HuH-7 (cell line): ENCODE results near the gene EXOC3L2.

Experiments used
- DNase-seq: peaks from one replicate; pipeline ENCODE4 v3.0.0; 2011; ENCODE audit warnings: low spot score

The EXOC3L2 gene

DNA sequence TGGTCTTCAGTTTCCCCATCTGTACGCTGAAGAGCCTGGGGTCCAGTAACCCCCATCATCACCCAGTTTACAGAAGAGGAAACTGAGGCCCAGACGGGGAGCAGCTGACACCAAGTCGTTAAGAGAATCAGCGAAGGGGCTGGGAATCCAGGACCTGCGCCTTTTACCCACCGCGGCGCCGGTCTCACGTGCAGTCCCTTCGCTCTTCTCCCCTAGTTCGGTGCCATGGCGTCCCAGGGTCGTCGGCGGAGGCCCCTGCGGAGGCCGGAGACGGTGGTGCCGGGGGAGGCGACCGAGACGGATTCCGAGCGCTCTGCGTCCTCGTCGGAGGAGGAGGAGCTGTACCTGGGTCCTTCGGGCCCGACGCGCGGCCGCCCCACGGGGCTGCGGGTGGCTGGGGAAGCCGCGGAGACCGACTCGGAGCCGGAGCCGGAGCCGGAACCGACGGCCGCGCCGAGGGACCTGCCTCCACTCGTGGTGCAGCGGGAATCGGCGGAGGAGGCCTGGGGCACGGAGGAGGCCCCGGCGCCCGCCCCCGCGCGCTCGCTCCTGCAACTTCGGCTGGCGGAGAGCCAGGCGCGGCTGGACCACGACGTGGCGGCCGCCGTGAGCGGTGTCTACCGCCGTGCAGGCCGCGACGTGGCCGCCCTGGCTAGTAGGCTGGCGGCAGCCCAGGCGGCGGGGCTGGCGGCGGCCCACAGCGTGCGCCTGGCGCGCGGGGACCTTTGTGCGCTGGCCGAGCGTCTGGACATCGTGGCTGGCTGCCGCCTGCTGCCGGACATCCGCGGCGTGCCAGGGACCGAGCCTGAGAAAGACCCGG is 65.9 kb downstream of the EXOC3L2 start:
- no peak for DNase-seq

DNA sequence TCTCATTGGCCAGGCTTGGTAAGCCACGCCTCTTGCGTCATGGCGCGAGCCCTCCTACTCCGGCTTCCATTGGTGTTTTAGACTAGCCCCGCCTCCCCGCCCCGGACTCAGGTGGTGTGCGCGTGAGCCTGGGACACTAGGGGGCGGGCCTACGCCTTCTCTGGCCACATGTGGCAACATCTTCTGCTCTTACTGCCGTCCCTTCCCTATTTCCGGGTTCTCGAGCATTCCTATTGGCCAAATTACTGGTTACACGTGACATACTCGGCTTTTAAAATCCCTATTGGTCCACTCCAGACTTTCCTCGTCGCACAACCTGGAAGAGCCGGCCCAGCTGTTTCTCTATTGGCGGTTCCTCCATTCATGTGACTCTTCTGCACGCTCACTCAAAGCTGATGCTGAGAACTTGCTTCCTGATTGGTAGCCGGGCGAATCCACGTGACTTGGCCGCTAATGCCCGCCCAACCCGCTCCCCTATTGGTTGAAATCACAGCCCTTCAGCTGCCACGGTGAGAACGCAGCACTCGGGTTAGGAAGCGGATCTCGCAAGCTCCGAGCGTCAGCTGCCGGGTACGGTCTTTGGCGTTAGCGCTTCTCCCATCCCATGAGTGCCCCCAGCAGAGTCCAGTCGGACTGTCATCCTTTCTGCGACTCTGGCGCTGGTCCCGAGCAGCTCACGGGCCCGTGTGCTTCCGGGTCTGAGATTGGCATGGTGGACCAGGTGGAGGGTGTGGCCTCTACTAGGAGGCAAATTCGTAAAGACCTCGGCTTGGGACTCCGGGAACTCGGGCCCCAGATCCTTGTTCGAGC is 66.7 kb downstream of the EXOC3L2 start, which contains the start of gene BLOC1S3:
Gene BLOC1S3, plus strand, starts transcription at position 523 of the 810 bp plus-strand sequence. CDS start 513 bp downstream, outside the sequence.
- peak; percentile 98 for DNase-seq

DNA sequence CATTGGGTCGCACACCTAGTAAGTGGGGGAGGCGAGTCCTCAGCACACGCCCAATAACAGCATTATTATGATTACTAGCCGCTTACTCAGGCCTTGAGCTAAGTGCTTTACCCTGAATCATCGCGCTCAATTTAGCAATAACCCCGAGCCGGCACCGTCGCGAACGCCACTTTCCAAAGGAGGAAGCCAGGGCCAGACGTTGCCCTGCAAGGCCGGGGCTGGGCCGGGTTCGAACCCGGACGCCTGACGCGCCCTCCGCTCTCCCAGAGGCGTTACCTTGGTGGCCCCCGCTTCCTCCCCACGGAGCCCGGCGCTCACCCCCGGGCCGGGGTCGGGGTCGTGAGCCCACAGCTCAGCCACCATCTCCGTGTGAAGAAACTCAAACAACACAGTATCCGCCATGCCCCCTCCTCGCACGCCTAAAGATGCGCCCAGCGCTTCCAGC is 67.4 kb downstream of the EXOC3L2 start, which contains the start of gene TRAPPC6A:
Gene TRAPPC6A, minus strand, starts transcription at position 421 of the 445 bp plus-strand sequence. Its CDS starts 19 bp downstream, at position 402.
- no peak for DNase-seq

DNA sequence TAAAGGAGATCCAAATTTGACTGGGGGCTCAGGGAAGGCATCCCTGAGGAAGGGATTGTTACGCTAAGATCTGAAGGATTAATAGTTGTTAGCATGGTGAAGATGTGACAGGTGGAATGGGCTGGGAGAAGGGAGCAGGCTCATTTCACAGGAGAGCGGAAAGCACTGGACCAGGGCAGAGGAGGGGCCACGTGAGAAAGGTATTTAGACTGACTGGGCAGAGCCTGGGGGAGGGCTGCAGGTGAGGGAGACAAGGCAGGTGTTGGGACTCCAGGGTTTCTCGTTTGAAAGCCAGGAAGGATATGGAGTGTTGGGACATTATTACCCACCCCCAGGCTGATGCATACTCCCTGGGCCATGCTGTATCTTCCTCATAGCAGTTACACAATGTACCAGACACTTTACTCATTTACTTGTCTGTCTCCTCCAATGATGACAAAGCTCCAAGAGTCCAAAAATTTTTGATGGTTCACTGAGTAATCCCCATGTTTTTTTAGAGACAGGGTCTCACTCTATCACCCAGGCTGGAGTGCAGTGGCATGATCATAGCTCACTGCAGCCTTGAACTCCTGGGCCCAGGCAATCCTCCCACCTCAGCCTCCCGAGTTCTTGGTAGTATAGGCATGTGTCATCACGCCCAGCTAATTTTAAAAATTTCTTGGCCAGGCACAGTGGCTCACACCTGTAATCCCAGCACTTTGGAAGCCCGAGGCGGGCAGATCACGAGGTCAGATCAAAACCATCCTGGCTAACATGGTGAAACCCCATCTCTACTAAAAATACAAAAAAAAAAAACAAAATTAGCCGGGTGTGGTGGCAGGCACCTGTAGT is 69.5 kb downstream of the EXOC3L2 start:
- DNase-seq = no peak

DNA sequence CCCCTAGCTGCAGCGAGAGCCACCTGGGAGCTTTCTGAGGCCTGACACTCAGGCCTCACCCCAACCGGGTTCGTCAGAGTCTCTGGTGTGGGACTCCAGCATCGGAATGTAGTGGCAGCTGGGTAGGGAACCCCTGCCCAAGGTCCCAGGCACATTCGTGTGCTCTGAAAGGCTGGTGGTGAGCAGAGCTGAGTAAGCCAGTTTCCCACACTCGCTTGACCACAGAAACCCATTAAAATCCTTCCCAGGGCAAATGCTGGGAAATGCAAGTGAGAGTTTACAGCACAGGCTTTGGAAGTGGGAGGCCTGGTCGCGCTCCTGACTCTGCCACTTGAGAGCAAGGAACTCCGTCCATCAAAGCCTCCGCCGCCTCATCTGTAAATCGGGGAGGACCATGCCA is 71.4 kb downstream of the EXOC3L2 start:
- DNase-seq = no peak

DNA sequence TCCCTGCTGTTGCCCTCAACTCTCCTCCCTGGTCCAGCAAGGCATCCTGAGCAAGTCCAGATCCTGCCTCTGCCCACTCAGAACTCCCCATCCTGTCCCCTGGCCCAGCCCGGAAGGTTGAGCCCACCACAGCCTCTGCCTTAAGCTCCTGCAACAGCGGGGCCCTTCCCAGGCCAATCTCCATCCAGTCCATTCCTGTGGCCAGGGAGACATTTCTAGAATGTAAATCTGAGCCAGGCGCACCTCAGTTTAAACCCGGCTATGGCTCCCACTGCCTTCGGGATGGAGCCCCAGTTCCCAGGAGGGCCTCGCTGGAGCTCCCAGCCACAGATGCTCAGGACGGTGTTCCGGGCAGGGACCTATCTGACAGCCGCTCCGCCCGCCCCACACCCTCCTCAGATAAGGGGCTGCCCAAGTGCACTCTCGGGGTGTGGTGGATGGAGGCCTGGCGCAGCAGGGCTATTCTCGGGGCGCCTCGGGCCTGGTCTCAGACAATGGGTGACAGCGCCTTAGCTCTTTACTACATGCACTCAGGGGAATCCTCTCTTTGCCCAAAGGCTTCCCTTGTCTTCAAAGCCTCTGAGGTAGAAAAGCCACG is 72.5 kb downstream of the EXOC3L2 start:
- DNase-seq = no peak

DNA sequence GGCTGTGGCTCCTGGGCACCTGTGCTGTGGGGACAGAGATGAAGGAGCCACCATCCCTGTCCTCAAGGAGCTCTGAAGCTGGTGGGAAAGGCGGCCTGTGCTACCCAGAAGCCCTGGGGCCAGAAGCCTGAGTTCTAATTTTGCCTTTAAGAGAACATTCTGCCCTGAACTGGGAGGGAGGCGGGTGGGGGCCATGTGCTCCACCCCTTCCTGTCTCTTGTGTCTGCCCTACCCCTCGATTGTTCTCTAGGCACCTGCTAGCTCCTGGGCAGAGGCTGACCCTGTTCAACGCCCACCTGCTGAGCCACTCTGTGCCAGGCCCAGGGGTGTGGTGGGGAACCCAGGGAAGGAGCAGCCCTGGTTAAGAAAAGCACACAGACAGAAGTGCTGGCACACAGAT is 73.0 kb downstream of the EXOC3L2 start:
- DNase-seq = no peak

DNA sequence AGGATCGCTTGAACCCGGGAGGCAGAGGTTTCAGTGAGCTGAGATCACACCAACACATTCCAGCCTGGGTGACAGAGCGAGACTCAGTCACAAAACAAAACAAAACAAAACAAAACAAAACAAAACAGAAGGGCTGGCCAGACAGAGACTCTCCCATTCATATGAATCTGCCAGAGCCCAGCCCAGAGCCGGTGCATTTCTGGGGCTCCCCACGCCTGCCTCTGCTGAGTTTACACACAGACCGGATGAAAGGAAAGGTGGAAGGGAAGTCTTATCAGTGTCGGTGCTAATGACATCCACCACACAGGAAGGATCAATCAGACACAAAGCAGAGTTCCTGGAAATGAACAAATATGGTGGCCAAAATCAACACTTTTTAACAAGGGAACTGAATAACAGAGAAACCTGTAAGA is 74.0 kb downstream of the EXOC3L2 start:
- DNase-seq = no peak

DNA sequence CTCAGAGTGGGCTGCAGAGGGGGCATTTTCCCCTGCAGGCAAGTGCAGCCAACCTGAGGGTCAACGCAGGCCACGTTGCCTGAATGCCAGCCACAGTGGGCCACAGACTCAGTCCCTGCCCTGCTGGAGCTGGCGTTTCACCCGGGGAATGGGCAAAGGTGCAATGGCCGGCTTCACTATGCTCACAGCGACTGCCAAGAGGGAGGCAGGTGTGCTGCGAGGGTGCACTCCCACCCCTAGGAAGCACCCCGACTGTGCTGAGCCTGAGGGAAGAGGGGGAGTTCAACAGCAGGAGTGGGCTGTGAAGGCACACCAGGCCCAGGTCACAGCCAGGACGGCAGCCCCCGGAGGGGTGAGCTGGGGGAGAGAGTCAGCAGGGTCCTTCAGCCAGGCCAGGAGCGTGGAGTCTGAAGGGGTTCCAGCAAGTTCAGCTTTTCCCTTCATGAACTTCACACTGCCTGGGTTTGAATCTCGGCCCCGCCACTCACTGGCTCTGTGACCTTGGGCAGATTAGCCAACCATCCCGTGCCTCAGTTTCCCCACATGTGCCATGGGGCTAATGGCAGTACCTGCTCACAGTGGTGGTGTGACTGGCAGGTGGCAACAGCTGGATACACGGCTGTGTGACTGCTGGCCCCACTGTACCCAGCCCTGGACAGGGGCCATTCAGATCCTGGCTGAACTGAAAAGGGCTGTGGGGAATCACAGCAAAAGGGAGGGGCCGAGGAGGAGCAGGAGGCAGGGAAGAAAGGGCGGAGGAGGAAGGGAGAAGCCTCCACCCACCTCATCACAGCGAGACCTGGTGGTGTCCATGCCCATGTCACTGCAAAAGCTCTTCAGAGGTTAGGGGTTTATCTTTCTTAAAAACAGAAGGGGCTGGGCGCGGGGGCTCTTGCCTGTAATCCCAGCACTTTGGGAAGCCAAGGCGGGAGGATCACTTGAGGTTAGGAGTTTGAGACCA is 74.8 kb downstream of the EXOC3L2 start:
- no peak for DNase-seq

DNA sequence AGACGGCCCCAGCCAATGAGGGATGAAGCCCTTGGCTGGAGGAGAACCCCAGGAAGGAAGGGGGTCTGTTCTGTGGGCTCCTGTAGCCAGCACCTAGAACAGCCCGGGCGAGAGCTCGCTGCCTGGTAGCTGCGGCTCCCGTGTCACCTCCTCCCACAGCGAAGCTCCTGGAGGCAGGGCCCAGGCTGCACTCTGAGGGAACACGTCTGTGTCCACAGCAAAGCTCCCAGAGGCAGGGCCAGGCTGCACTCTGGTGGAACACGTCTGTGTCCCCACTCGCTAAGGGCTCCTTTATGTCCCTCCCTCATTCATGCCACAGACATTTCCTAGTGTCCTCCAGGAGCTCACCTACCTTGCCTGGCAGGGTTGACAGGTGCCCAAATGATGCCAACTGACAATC is 75.6 kb downstream of the EXOC3L2 start:
- no peak for DNase-seq

DNA sequence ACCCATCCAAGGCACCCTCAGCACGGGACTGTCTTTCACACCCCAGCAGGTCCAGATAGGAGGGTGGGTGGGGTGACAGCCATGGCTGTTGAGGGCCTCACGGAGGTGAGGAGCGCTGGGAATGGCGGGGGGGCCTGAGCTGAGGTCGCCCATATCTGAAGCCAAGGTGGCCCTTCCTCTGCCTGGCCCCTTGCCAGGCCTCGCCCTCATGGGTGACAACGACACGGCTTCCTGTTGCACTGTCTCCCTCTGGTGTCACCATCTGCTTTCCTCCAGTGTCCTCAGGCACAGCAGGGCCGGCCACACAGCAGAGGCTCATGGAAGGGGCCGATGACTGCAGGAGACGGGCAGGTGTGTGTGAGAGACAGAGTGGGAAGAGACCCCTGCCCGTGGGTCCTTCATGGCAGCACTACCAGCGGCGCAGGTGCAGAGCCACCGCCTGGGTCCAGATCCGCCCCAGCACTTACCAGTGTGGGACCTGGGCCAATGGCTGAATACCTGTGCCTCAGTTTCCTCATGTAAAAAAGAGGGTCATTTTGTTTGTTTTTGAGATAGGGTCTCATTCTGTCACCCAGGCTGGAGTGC is 76.3 kb downstream of the EXOC3L2 start:
- no peak for DNase-seq

DNA sequence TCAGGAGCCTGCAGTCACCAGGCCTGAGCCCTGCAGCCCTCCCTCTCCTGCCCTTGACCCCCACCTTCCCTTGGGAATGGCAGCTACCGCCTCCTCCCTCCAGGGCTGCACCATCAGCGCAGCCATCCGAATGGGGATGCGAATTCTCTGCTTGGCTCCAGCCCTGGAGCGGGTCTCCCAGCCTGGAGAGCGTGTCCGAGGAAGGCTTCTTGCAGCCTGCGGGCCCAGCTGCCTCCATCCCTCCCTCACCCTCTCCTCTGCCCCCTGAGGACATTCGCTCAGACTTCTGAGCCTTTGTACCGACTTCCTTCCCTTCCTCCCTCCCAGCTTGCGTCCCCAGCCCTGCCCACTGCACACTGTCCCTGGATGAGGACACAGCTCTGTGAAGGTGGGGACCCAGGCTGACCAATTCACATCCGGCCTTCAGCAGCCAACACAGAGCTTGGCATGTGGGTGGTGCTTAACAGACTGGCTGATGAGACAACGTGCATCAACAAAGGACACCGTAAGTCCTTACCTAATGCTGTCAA is 78.4 kb downstream of the EXOC3L2 start:
- DNase-seq = no peak

DNA sequence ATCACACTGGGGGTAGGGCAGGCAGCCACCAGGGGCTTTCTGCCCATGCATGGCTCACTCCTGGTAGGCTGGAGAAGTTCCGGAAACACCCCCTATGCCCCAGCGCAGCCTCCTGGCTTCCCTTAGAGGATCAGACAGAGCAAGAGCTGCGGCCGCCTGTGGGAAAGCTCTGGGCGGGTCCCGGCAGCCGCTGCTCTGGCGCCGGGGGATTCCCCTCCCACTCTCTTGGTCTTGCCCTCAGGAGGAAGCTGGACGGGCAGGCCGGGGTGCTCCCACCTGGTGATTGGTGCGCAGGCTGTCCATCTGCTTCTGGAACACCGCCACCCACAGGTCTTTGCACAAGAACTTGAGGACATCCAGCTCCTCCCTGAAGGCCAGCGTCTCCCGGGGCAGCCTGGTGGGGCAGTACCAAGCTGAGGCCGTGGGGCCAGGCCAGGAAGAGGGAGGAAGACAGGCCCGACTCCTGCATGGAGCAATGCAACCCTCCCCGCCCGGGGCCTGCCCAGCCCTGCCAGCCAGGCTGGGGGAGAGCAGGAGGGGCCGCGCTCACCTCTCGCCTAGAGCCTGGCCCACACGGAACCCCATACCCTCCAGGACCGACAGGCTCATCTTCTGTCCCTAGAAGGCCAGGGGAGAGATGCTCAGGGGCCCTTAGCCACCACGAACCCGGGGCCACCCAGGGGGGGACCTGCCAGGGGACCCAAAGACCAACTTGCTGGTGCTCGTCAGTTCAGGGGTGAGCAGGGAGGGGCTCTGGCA is 80.5 kb downstream of the EXOC3L2 start:
- DNase-seq = no peak

DNA sequence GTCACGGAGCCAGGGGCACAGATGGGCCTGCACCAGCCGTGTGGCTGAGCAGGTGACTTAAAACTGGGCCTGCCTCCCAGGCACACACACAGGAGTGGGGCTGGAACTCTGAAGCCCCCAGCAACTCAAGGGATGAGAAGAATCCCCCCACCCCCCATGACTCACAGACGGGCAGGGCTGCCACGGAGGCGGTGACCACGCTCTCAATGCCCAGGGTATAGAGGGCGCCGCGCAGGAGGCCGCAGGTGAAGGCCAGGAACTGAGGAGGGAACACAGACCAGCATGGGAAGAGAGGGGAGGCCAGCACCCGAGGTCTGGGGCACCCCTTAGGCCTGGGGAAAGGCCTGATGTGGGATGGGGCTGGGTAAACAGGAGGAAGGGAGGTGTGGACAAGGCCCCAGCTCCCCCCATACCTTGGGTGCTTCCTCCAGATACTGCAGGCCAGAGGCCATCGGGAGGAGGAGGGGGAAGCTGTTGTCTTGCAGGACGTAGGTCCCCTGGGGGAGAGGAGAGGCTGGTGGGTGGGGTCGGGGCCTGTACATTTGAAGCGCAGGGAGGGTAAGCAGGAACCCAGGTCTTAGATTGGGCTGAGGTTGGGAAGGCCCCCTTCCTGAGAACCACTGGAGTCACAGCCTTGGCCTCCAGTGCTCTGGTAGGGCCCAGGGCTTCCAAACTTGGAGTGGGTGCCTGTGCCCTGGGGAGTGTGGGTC is 81.3 kb downstream of the EXOC3L2 start:
- no peak for DNase-seq

DNA sequence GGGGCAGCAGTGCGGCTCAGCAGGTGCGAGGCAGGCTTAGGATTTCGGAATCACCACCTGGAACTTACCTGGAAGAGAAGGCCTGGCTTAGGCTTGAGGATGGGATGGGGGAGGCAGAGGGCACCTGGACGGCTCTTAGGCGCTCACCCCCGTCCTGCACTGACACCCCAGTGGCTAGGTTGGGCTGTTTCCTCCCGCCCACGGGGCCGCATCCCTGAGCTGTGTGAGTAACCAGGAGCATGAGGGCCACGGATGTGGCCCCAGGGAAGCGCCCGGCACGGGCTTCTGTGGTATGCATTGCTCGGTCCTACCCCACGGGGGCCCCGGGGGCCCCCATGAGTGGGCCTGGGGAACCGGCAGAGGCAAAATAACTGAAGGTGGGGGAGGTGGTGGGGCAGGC is 82.1 kb downstream of the EXOC3L2 start:
- DNase-seq = no peak

DNA sequence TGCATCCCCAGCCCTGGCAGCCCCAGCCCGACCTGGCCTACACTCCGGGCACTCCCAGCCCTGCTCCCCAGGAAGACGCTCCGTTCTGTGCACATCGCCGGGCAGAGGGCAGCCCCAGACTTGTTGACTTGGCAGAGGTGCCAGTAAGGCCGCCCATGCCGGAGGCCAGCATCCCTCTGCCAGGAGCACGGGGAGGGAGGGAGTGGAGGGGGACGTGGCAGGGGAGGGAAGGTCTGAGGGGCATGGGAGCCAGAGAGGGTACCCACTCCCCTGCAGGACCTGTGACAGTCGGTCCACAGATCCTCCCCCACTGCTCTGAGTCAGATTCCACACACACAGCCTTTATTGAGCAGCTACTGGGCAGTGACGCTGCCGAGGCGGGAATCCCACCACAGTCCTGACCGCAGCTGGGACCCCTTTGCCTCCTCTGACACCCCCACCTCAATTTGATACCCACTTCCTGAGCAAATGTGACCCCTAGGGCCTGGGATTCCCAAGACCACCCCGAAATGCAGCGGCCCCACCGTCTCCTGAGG is 82.5 kb downstream of the EXOC3L2 start:
- DNase-seq = no peak
